Activated naive CD4-positive, alpha-beta T cell (primary cell): ENCODE data around the gene JAG1.
"Not testable (repeated sequence)": the region's sequence is repeated elsewhere in the genome, so short reads cannot be mapped to it uniquely, and the experiment has no call there.

ENCODE experiments used
- DNase-seq, 4 experiments: peaks; one replicate each; lab custom pipeline; 2025; lab: John Stamatoyannopoulos, UW

JAG1 gene

DNA sequence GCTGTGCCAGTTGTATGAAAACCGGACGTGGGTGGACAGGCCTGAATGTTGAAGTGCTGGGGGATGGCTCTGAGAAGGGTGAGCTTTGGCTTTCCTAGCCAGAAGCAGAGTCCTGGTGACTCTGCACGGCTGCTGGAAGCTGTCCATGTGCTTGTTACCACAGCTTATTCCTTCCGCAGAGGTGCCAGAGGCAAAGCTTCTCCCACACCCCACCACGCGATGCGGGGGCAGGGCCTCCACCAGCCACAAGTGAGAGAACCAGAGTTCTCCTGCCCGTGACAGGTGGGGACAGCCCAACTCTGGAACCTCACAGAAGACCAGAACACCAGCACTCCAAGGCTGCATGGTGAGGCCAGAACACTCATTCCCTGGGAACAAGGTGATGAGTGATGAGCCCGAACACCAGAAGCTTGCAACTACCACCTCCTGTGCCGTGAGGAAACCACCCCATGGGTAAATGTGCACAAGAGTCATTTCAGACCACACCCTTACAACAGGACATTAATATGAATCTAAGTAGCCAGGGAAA, 36.7 kb downstream of the JAG1 start:
- no peak for DNase-seq

DNA sequence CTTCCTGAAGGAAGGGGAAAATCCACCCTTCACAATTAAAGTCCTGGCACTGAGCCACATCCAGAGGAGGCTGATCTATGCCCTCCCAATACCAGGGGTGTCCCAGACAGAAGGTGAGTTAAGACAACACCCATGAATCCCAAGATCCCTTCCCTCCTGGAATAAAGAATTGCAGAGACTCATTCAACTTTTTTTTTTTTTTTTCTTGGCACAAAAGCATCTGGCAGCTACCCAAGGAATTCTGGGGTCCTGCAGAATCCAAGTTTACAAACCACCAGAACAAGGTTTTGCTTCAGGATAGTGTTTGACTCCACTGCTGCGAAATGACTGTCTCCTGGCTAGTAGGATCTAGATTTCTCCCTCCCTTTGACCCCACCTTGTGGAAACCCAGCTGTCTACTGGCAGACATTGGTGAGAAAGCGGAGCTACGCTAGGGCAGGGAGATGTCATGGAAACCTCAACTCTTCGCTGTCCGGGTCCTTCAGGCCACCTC, 37.4 kb downstream of the JAG1 start:
- no peak for DNase-seq

DNA sequence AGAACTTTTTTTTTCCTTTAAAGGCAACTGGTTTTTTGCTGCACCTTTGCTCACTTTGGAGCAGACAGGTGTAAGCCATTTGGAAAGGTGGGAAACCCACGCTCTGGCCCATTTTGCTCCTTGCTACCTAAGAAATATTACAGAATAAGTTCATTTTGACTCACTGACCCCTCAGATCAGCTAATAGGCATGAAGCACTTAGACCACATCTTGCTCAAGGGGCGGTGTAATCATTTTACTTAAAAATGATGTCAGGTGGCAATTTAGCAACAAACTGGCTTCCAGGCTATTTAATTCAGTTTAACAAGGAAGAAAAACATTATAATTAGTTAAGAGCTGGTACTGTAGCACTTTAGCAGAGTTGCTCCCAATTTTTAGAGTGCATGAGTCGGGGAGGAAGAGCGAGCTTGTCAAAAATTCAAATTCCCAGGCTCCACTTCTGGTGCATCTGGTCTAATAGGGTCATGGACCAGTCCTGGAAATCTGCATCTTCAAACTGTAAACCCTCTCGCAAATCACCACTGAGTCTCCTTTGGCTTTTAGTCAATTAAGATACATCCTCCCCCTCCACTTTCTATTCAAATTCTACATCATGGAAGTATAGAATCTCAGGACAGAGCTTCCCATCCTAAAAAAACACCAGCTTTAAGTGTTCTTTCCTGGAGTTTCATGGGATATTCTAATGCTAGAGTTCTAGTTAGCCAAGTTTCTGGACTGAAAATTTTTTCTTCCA, 38.2 kb downstream of the JAG1 start:
- no peak for DNase-seq

DNA sequence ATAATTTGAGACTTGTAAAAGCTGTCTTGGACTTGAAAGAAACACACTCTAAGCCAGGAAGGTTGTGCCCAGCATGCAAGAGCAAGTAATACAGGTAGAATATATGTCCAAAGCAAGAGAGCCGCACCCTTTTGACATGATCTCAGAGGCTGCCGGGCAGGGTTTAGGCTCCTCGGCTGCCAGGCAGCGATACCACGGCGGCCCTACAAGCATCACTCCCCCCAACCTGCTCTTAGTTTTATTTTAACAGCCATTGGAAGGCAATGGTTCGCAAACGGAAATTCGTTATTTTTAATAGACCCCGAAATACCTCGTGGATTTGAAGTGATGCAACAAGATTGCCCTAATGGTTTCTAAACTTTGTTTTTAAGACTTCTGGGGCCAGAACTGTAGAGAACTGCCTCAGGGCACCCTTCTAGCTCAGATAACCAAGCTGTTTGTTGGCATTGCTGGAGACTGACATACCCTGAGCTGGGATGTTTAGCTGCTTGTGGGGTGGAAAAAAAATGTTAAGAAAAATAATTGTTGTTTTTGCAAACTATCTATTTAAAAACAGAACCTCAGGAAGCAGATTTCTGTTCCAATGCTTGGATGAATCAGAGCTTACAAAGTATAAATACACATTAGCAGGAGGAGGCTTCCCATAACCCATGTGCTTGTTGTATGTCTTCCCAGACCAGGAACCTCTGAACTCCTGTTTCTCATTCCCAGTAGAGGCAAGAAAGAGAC, 39.0 kb downstream of the JAG1 start:
- no peak for DNase-seq

DNA sequence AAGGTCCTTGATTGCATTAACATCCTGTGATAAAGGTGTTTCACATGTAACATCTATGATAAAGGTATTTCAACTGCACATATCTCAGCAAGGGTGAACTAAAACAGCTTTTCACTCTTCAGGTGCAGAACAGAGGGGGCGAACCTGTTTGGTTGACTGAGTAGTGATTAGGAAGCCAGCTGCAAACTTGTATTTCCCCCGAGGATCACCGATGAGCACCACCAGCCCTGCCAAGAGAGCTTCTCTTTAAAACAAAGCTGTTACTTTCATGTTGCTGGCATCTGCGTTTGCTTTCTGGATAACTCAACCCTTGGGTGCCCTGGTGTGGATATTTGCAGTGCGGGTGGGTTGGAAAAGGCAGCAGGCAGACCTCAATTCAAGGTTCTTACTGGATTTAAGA, 39.6 kb downstream of the JAG1 start:
- no peak for DNase-seq

DNA sequence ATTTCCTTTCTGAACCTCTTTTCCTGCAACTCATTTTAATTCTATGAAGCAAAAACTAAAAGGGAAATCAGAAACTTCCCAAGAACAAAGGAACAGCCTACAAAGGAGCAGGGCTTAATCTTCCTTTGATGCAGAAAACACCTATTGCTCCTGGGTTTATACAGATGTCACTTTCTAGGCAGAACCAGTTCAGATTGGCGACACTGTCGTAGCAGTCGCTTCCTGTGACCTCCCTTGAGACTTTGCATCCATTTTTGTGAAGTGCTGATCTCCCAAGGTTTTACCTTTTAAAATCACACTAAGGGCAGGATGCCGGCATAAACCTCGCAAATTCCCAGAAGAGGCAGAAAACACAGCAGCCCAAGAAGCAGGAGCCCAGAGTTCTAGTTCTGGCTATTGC, 40.1 kb downstream of the JAG1 start:
- no peak for DNase-seq

DNA sequence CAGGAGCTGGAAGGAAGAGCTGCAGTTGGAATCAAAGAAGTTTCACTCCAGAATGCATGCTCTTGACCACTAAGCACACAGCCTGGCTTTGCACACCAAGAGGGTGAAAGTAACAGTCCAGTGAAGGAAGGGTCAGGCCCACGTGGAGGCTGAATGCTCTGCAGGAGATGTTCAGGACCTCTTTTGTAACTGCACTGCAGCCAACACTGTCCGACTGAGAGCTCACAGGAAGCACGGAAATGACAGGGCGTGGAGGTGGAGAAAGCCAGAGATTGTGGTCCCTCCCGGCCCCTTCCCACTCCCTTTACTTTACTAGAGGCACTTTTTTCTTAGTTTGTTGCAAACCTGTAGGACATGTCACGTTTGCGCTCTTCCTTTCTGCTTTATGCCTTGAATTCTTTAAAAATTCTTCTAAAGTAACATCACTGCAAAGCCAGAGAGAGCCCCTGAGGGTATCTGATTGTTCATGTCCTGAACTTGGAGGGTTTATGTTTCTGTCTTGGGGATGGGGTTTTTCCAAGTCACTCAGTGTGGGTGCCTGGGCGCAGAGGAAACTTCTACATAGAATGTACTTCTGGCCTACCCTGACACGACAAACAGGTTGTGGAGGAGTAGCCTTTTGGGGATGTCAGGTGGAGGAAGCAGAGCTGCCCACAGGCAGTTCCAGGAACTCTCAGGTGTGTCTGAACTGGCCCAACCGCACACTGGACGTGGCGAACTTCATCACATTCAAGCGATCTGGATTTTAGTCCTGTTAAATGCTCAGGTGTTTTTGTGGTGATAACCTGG, 40.9 kb downstream of the JAG1 start:
- no peak for DNase-seq

DNA sequence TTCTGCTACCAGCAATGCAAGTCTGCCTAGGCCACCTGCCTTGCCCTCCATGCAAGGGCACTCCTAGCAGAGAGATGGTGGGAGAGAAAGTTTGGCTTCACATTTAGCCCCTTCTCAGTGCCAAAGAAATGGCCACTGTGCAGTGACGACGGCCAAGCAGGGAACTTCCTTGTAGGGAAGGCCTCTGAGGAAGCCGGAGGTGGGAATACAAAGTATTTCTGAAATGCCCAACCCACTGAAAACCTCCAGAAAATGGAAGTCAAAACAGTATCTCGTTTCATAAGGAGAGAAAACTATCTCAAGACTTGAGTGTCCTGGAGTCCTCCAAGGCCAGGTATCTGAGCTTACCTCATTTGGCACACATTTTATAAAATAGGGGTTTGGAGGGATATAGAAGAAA, 42.7 kb downstream of the JAG1 start:
- no peak for DNase-seq

DNA sequence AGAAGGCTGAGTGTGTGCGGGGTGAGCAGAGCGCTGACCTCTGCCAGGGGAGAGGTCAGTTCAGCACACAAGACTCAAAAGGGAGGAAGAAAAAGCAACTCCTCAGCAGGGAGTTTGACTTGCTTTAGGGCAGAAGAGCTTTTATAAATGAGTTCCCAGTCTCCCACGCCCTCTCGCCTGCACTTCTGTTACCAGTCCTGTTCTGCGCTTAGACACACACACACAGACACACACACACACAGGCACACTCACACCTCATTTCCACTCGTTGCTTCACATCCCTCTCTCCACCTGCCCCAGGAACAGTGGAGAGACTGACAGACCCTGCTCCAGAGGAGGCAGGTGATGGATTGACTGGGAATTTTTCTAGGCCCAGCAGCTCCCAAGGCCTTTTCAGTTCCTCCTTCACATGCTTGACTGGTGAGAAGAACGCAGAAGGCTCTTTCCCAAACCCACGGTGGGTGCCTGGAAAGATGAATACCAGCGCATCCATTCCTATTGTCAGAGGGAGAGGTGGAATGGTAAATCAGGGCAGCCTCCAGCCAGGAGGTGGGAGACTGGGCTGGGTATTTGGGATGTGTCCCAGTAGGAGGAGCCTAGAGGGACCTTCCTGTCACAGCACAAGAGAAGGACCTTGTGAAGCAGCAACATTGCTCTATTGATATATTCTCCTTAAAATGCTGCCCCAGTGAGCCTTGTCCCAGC, 43.7 kb downstream of the JAG1 start:
- DNase-seq: no peak

DNA sequence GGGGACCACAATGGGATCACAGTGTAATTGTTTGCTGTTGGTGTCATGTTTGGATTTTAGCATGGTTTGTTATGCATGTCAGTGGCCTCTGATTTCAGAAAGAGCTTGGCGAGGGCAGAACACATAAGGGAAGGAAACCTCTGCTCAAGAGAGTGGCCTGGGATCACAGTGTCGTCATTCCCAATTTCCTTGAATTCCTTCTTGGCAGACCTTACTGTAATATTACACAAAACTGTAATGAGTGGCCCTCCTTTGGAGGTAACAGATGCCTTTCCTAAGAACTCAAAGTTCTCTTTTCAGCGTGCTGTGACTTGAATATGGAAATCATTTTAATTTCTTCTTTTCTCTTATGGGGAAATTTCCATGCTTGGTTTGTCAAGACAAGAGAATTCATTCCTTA, 46.9 kb downstream of the JAG1 start:
- no peak for DNase-seq

DNA sequence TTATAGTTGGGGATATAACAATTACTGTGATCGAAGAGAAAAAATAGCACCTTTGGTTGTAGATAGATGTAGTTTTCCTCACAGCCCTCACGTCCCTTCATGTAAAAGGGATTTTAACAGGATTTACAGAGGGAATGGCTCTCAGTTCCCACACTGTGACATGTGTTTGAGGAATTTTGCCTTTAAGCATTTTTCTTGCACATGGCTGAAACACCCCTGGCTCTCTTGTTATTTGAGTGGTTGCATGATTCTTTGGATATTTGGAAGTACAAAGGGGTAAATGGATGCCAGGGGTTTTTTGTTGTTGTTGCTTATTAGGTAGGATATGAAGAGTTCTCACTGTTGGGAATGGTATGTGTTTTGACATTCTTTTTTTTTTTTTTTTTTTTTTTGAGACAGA, 48.2 kb downstream of the JAG1 start:
- DNase-seq: no peak

DNA sequence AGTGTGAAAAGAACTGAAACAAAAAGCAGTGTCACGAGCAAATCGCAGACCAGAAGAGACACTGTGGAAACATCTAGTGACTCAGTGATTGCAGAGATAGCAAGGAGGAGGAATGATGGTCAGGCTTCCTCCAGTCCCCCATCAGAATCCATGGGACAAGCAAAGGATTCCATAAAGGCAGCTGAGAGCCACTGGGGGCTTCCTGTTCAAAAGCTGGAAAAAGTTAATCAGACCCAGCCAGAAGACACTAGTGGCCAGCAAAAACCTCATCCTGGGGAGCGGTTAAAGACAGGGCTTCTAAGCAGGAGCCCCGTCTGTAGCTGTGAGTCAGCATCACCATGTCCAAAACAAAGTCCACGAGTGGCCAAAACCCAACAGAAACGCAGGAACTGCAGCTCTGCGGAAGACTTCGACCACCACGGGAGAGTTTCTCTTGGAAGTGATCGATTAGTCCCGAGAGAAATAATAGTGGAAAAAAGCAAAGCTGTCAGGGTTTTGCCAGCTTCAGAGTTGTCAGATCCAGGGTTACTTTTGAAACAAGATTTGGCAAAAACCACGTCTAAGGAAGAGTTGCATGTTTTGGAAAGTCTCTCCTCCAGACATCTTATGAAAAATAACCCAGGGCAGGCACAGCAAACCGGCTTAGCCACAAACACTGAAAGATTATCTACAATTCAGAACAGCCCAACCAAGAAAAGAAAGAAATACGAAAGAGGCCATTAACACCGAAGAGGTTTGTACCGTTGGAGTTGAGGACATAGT, 51.0 kb downstream of the JAG1 start:
- no peak for DNase-seq

DNA sequence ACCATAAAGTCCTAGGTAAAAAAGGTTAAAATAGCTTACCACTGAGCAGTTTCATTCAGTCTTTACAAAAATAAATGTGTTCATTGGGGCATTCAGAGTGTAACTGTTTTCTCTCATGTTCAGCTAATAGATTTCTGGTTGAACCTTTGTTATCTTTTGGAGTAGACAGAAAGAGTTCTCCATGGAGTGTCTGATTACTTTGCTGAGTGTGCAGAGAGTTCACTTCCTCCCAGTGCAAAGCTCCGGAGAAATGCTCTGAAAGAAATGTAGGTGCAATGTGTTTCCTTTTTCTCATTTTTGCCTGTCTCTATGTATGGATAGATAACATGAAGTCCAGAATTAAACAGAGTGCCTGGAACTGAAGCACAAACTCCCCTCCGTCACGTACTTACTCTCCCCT, 52.6 kb downstream of the JAG1 start:
- no peak for DNase-seq

DNA sequence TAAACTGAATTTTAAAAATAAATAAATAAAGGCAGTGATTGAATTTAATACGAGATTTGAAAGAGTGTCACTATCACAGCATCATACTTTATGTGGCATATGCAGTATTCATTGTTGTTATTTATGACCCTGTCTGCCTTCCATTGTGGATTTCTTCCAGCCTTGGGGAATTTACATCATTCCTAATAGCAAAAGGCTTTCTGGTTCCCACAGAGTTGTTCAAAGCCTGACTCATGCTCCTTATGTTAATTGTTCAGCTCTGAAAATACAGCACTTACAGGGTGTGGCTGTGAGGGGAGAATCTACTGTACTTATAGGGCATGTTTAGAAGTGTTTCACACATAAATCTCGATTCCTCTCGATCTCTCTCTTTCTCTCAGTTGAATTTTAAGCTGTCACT, 54.4 kb downstream of the JAG1 start:
- no peak for DNase-seq

DNA sequence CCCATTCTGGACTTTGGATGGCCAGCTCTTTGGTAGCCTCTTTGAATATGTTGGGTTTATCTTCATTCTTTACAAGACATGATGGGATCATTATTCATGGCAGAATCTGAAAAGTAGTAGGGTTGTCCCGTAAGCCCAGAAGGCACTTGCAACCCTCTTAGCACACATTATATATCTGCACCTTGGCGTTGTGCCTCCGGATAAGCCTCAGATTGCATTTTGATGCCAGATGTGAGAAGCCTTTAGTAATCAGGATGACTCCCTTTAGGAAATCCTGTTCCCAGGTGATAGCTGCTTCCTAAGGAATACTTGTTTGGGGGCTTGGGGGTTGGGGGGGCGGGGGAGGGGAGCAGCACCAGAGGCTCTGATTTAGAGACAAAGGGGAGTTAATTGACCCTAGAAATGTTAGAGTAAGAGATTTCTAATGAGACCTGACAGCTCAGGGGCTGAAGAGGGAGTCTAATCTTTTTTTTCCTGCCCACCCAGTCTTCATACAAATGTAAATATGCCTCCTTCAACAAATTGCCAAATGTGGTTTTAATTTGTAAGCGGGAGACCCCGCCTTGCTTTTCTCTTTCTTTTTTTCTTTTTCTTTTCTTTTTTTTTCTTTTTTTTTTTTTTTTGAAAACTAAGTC, 55.1 kb downstream of the JAG1 start:
- DNase-seq: no peak

DNA sequence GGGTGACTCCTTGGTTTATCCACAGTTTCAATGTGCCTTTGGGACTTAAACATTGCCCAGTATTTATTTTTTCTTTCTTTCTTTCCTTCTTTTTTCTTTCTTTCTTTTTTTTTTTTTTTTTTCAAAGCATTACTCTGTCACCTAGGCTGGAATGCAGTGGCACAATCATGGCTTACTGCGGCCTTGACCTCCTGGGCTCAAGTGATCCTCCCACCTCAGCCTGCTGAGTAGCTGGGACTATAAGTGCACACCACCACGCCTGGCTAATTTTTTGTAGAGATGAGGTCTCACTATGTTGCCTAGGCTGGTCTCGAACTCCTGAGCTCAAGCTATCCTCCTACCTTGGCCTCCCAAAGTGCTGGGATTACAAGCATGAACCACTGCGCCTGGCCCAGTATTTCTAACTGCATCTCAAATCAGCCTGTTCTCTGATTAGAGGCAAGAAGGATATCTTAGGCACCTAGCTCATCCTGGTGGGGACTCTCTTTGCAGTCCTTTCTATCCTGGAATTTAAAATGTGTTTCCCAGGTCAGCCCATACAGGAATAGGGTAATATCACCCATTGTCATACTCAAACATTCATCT, 56.2 kb downstream of the JAG1 start:
- not testable (repeated sequence) for DNase-seq

DNA sequence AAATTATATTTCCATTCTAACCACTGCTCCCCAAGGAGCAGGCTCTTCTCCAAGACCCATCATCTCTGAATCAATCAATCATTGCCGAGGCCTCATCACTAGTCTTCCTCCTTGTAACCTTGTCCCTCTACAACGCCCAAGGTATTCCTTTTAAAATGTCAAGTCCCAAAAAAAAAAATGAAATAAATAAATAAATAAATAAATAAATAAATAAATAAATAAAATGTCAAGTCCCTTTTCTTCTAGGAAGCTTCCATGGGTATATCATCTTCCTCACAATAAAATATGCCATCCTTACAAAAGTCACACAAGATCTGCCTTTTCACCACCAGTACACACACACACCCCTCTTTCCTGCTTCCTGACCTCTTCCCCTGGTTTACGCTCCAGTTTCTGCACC, 57.6 kb downstream of the JAG1 start:
- no peak for DNase-seq

DNA sequence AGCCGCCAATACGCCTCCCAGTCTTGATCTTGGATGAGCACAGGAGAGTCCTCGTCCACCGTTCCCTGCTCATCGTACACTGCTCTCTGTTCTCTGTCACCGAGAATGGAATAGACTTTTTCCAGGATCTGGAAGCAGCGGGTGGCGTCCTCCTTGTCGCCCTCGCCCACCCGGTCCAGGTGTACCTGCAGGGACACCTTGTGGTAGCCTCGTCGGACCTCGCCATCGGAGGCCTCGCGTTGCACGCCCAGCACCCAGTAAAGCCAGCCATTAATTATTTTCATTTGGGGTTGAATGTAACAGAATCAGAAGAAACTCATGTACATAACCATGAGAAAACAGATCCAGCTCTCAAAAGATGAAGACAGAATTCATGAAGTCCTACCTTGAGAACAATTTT, 59.9 kb downstream of the JAG1 start:
- DNase-seq: no peak

DNA sequence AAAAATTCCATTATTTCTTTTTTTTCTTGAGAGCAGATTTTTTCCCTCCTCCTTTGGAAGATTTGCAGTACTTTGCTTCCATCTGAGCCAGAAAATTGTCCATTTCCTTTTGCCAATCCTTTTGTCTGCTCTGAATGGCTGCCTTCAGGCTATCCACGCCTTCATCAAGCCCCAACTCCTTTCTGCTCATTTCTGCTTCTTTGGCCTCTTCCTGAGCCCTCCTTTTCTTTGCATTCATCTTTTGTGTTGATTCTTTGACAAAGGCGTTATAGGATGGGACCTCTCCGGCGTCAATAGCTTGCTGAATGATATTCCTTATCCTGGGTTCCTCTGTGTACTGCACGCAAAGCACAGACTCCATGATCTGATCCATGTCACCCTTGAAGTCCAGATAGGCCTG, 60.4 kb downstream of the JAG1 start:
- DNase-seq: not testable (repeated sequence)

DNA sequence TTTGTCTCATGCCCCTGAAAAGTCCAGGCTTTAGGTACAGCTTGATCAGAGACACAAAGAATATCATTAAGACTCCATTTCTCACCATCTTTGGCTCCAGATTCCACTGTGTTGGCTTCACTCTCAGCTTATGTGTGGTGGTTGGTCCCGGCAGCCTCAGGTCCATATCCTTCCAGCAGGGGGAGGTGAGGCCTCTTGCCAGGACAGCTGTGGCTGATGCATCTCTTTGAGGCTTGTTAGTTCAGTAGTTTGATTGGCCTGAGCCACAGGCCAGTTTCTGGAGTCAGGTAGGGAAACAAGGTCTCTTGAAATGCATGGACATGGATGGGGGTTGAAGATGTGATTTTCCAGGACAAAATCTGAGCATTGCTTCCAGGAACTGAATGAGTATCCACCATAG, 62.4 kb downstream of the JAG1 start:
- DNase-seq: no peak
